ENCODE measurements around the gene GPAM.

GRCh38 chr10:112229901-112230300 is 46.3 kb upstream of the GPAM start:
- TF ChIP-seq POLR2A (IDR thresholded peaks at IDR 0.05) (no peak), CTCF (IDR thresholded peaks at IDR 0.05) (no peak)
